Measurements from ENCODE around the gene ADAMTS16.

DNA sequence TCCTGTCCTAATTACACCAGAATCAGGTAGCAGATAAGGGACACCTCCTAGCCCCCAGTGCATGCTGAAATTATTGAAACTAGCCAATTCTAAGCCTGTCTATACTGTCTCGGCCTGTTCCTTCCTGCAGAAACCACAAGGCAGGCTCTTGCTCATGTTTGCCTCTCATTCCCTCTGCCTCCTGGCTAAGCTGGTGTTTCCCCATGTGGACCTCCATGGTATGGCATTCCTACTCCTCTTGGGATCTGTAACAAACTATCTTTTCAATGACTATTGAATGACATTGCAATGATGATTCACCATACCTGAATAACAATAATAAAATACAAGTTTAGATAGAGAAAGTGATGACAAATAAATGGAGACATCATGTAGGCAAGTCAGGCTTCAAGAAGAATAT is 35.6 kb upstream of the ADAMTS16 start:
- TF ChIP-seq, protein P1, sequence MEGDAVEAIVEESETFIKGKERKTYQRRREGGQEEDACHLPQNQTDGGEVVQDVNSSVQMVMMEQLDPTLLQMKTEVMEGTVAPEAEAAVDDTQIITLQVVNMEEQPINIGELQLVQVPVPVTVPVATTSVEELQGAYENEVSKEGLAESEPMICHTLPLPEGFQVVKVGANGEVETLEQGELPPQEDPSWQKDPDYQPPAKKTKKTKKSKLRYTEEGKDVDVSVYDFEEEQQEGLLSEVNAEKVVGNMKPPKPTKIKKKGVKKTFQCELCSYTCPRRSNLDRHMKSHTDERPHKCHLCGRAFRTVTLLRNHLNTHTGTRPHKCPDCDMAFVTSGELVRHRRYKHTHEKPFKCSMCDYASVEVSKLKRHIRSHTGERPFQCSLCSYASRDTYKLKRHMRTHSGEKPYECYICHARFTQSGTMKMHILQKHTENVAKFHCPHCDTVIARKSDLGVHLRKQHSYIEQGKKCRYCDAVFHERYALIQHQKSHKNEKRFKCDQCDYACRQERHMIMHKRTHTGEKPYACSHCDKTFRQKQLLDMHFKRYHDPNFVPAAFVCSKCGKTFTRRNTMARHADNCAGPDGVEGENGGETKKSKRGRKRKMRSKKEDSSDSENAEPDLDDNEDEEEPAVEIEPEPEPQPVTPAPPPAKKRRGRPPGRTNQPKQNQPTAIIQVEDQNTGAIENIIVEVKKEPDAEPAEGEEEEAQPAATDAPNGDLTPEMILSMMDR (IDR thresholded peaks at IDR 0.05), result no peak
- no peak for TF ChIP-seq POLR2A (IDR thresholded peaks at IDR 0.05)

All from ovary (tissue), 3 donors.